Karpas-422 (cell line): ENCODE results near the gene TRPC4AP. TPM values are rescaled to one million over a fixed set of nuclear protein-coding genes. Genes with fewer than 3 reads are reported as not detected.

Experiments used
- DNase-seq: peaks from one replicate; pipeline ENCODE4 v3.0.0-alpha.2; 2015
- H2AFZ ChIP-seq: fragments of 200-600 bp; sonication (generic); 2 replicates; pipeline ENCODE4 v1.6.1; 2014; ENCODE audit warnings: antibody characterized with exemption, low read length, mixed read lengths
- H3K27ac ChIP-seq: fragments of 200-600 bp; sonication (generic); 2 replicates; pipeline ENCODE4 v1.5.1; 2014; ENCODE audit warnings: mild to moderate bottlenecking, low read length, moderate library complexity
- H3K27me3 ChIP-seq: fragments of 200-600 bp; sonication (generic); 2 replicates; pipeline ENCODE4 v1.6.1; 2014; ENCODE audit warnings: low read length, mixed read lengths
- H3K36me3 ChIP-seq: fragments of 200-600 bp; sonication (generic); 2 replicates; pipeline ENCODE4 v1.6.1; 2014; ENCODE audit warnings: low read length, mixed read lengths; ENCODE audit not compliant: insufficient read depth
- H3K4me1 ChIP-seq: fragments of 200-600 bp; sonication (generic); 2 replicates; pipeline ENCODE4 v1.6.1; 2014; ENCODE audit warnings: mild to moderate bottlenecking, low read length, mixed read lengths
- H3K4me2 ChIP-seq: fragments of 200-600 bp; sonication (generic); 2 replicates; pipeline ENCODE4 v1.6.1; 2014; ENCODE audit warnings: low read length, low read depth, mild to moderate bottlenecking; ENCODE audit not compliant: poor library complexity, severe bottlenecking
- H3K4me3 ChIP-seq: fragments of 200-600 bp; sonication (generic); 2 replicates; pipeline ENCODE4 v1.5.1; 2014; ENCODE audit warnings: mild to moderate bottlenecking, antibody characterized with exemption, low read length, mixed read lengths
- H3K79me2 ChIP-seq: fragments of 200-600 bp; sonication (generic); 2 replicates; pipeline ENCODE4 v1.6.1; 2014; ENCODE audit warnings: mild to moderate bottlenecking, low read length, mixed read lengths
- H3K9ac ChIP-seq: fragments of 200-600 bp; sonication (generic); 2 replicates; pipeline ENCODE4 v1.6.0; 2014; ENCODE audit warnings: low read length
- H3K9me2 ChIP-seq: fragments of 200-600 bp; sonication (generic), shearing (Covaris generic); replicated peaks from 2 replicates; pipeline ENCODE4 v1.6.0; 2014; ENCODE audit warnings: mild to moderate bottlenecking, low read length, moderate library complexity; ENCODE audit not compliant: insufficient read depth
- H3K9me3 ChIP-seq: fragments of 300-700, 200-600 bp; sonication (generic); 2 replicates; pipeline ENCODE4 v1.6.1; 2014; ENCODE audit warnings: low read length, mixed read lengths
- H4K20me1 ChIP-seq: fragments of 200-600 bp; sonication (generic); 2 replicates; pipeline ENCODE4 v1.6.1; 2014; ENCODE audit warnings: mild to moderate bottlenecking, antibody characterized with exemption, low read length, low read depth; ENCODE audit not compliant: insufficient read depth
- total RNA-seq: library from RNA; depleted of rRNA; stranded (reverse); fragments of >200 nt; shearing (Covaris generic); gene quantifications from 2 replicates; pipeline ENCODE4 v1.2.3, GENCODE V29; 2014; ENCODE audit warnings: low replicate concordance

Gene TRPC4AP
- total RNA-seq, 1 experiment from 2014 or later, result 30.3 TPM

DNA sequence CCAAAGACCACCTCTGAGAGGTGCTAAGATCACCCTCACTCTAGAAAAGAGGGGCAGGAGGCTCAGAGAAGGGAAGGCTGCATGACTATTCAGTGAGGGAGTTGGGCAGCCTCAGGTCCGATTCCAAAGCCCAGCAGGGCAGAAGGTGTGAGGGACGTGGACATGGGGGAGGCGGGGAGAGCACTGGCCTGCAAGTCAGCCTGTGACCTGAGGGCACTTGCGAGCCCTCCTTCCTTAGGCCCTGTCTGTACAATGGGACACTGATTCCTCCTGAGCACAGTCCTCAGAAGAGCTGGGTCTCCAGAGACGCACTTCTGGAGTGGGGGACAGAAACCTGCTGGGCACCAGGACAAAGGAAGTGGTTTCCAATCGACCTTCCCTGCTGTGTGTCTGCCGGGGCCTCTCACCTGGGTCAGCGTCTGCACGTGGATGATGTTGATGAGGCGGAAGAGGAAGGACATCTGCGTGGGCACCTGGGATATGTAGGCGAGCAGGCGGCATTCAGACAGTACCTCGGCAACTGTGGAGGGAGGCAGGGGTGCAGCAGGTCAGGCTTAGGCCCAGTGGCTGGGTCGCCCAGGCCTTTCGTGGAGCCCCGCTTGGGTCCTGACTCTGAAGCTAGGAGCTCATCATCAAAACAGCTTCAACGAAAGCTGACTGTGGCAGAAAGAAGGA, 88.4 kb downstream of the TRPC4AP start:
- H3K9me3 ChIP-seq, result no peaks in the 10 kb centered on the region
- 0 out of 2 replicates have a peak, but pooled peaks cover 4% of the 10 kb centered on the region for H3K36me3 ChIP-seq
- H4K20me1 ChIP-seq, result no peaks in the 10 kb centered on the region
- H3K4me1 ChIP-seq, result peaks cover 4% of the 10 kb centered on the region; the same call in 1 of the 2 replicates
- DNase-seq, result no peak
- no peak overlapping the region for H2AFZ ChIP-seq
- no peaks in the 10 kb centered on the region for H3K27me3 ChIP-seq
- H3K79me2 ChIP-seq, result no peaks in the 10 kb centered on the region
- no peak overlapping the region for H3K27ac ChIP-seq
- no peaks in the 10 kb centered on the region for H3K9me2 ChIP-seq
- H3K4me2 ChIP-seq, result no peak overlapping the region
- H3K9ac ChIP-seq, result no peak overlapping the region
- H3K4me3 ChIP-seq, result no peak overlapping the region

DNA sequence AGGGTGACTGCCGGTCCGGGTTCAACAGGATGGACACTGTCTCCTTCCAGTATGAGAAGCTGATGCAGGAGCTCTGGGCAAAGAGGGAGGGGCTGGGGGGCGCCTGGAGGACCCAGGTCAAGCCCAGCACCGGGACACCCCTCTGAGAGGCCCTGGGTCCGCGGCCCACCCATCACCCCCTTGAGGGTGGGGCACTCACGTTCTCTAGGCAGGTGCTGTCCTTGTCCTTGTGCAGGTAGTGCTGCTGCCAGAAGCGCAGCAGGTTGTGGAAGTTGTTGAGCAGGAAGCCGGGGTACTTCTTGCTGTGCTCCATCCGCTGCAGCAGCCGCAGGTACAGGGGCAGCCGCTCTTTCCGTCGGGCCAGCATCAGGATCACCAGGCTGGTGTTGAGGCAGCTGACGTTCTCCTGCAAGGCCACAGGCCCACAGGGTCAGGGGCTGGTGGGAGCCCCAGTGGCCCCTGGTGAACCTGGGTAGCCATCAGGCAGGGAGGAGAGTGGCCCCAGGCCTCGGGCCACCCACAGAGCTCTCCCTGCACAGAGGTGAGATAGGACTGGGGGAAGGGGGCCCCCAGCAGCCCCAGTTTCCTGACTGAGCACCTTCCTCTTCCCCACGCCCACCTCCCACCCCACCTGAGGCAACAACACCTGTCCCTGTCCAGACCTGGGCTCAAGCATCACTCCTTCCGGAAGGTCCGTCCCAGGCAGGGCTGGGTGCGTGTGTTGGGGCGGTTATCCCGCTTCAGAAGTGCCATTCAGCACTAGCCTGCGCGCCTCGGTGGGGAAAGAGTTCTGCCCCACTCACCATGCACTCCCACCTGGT, 89.2 kb downstream of the TRPC4AP start:
- H3K4me1 ChIP-seq, result peaks cover 4% of the 10 kb centered on the region; the same call in 1 of the 2 replicates
- H3K9me3 ChIP-seq, result no peaks in the 10 kb centered on the region
- no peak for DNase-seq
- H3K9ac ChIP-seq, result no peak overlapping the region
- no peaks in the 10 kb centered on the region for H3K9me2 ChIP-seq
- no peaks in the 10 kb centered on the region for H4K20me1 ChIP-seq
- no peak overlapping the region for H3K27ac ChIP-seq
- no peaks in the 10 kb centered on the region for H3K79me2 ChIP-seq
- H2AFZ ChIP-seq, result no peak overlapping the region
- H3K4me2 ChIP-seq, result no peak overlapping the region
- H3K4me3 ChIP-seq, result no peak overlapping the region
- H3K27me3 ChIP-seq, result no peaks in the 10 kb centered on the region
- H3K36me3 ChIP-seq, result 0 out of 2 replicates have a peak, but pooled peaks cover 4% of the 10 kb centered on the region

DNA sequence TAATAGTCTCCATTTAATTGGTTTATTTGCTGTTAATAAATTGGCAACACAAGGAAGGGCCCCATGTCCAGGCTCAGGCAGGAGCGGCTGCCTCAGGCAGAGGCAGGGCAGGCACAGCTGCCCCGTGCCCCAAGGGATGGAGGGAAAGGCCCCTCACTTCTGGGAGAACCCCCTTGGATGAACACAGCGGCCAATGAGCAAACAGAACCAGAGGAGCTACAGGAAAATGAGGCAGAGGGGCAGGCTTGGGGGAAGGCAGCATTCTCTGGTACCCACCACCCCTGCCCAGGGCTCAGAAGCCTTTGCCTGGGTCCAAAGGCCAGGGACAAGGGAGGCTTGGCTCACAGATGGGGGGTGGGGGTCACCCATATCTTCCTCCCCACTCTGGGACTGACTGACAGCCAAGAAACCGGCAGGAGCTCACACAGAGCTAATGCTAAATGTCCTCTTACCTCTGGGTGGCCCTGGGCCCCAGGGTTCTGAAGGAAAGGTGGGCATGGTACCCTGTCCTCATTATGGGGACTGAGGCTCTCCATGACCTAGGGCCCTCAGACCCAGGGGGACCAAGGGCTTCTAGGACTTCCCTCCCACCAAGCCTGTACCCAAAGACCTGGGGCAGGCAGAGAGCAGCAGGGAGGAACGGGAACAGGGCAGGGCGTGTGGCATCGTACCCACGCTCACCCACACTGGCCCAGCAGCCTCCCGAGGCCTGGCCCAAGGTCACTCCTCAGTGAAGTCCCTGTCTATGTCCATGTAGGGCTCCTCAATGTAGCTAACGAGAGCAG, 90.0 kb downstream of the TRPC4AP start:
- 0 out of 2 replicates have a peak, but pooled peaks cover 4% of the 10 kb centered on the region for H3K36me3 ChIP-seq
- H3K4me2 ChIP-seq, result no peak overlapping the region
- H3K4me1 ChIP-seq, result peaks cover 4% of the 10 kb centered on the region; the same call in 1 of the 2 replicates
- no peaks in the 10 kb centered on the region for H3K79me2 ChIP-seq
- H3K9me2 ChIP-seq, result no peaks in the 10 kb centered on the region
- H3K9me3 ChIP-seq, result no peaks in the 10 kb centered on the region
- H3K9ac ChIP-seq, result no peak overlapping the region
- no peak overlapping the region for H3K27ac ChIP-seq
- DNase-seq, result no peak
- no peak overlapping the region for H2AFZ ChIP-seq
- H3K27me3 ChIP-seq, result no peaks in the 10 kb centered on the region
- no peak overlapping the region for H3K4me3 ChIP-seq
- H4K20me1 ChIP-seq, result no peaks in the 10 kb centered on the region

DNA sequence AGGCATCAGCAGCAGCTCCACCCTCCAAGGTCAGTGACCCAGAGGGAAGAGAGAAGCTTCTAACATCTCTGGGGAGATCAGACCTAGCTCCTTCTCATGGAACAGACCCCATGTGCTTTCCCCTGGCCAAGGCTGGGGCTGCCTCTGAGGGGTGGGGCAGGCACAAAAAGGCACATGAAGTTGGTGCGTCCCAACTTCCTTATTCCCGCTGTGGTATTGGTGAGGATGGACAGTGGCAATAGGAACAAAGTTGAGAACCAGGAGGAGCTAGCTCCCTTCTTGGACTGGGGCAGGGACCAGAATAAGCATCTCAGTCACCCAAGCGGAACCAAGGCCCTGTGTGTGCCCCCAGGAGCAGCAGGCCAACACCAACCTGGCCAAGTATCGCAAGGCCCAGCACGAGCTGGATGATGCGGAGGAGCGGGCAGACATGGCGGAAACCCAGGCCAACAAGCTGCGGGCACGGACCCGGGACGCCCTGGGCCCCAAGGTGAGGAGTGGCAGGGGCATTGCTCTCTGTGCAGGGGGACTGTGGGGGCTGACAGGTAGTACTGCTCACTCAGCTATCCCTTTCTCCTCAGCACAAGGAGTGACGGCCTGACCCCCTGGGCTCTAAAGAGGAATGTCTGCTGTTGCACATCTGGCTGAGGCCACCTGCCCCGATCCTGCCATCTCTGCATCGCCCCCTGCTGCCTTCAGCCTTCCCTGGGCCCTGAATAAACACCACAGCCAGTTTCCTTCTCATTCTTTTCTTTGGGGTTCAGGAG, 90.8 kb downstream of the TRPC4AP start:
- Histone ChIP-seq H4K20me1 (no peaks in the 10 kb centered on the region), H3K27ac (no peak overlapping the region), H3K79me2 (no peaks in the 10 kb centered on the region), H3K4me2 (no peak overlapping the region), H3K27me3 (no peaks in the 10 kb centered on the region), H3K36me3 (0 out of 2 replicates have a peak, but pooled peaks cover 4% of the 10 kb centered on the region), H3K9ac (no peak overlapping the region), H2AFZ (no peak overlapping the region), H3K4me3 (no peak overlapping the region), H3K4me1 (peaks cover 4% of the 10 kb centered on the region; the same call in 1 of the 2 replicates), H3K9me3 (no peaks in the 10 kb centered on the region), H3K9me2 (no peaks in the 10 kb centered on the region)
- peak; percentile 59 for DNase-seq

DNA sequence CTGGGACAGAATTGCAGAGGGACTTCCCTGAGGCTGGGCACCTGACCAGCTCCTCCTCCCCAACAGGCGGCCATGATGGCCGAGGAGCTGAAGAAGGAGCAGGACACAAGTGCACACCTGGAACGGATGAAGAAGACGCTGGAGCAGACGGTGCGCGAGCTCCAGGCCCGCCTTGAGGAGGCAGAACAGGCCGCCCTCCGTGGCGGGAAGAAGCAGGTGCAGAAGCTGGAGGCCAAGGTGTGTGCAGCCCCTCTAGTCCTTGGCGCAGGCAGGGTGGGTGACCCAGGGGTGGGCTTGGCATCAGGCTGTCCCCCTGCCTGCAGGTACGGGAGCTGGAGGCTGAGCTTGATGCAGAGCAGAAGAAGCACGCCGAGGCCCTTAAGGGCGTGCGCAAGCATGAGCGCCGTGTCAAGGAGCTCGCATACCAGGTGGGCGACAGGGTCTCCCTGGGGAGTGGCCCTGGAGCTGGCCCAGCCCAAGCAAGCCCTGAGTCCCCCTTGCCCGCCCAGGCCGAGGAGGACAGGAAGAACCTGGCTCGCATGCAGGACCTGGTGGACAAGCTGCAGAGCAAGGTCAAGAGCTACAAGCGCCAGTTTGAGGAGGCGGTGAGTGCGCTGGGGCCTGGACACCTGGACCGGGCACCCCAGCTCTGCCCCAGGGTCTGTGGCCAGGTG, 91.5 kb downstream of the TRPC4AP start:
- H3K4me2 ChIP-seq, result no peak overlapping the region
- H3K4me3 ChIP-seq, result no peak overlapping the region
- H4K20me1 ChIP-seq, result no peaks in the 10 kb centered on the region
- no peaks in the 10 kb centered on the region for H3K36me3 ChIP-seq
- H3K27me3 ChIP-seq, result no peaks in the 10 kb centered on the region
- H3K27ac ChIP-seq, result no peak overlapping the region
- peaks cover 4% of the 10 kb centered on the region; the same call in 1 of the 2 replicates for H3K4me1 ChIP-seq
- H2AFZ ChIP-seq, result no peak overlapping the region
- no peaks in the 10 kb centered on the region for H3K9me3 ChIP-seq
- no peaks in the 10 kb centered on the region for H3K9me2 ChIP-seq
- H3K9ac ChIP-seq, result no peak overlapping the region
- DNase-seq, result no peak
- no peaks in the 10 kb centered on the region for H3K79me2 ChIP-seq

DNA sequence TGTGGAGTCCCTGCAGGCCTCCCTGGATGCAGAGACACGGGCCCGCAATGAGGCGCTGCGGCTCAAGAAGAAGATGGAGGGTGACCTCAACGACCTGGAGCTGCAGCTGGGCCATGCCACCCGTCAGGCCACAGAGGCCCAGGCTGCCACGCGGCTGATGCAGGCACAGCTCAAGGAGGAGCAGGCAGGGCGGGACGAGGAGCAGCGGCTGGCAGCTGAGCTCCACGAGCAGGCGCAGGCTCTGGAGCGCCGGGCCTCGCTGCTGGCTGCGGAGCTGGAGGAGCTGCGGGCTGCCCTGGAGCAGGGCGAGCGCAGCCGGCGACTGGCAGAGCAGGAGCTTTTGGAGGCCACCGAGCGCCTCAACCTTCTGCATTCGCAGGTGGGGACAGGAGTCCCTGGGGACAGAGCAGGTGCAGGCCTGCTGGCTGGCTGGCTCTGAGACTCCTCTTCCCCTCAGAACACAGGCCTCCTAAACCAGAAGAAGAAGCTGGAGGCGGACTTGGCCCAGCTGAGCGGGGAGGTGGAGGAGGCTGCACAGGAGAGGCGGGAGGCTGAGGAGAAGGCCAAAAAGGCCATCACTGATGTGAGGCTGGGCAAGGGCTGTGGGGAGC, 92.2 kb downstream of the TRPC4AP start:
- no peaks in the 10 kb centered on the region for H3K79me2 ChIP-seq
- DNase-seq, result peak; percentile 53
- no peak overlapping the region for H2AFZ ChIP-seq
- no peaks in the 10 kb centered on the region for H3K9me3 ChIP-seq
- no peak overlapping the region for H3K27ac ChIP-seq
- H4K20me1 ChIP-seq, result no peaks in the 10 kb centered on the region
- no peaks in the 10 kb centered on the region for H3K27me3 ChIP-seq
- no peaks in the 10 kb centered on the region for H3K36me3 ChIP-seq
- H3K4me1 ChIP-seq, result peaks cover 4% of the 10 kb centered on the region; the same call in 1 of the 2 replicates
- H3K9me2 ChIP-seq, result no peaks in the 10 kb centered on the region
- no peak overlapping the region for H3K4me2 ChIP-seq
- no peak overlapping the region for H3K4me3 ChIP-seq
- no peak overlapping the region for H3K9ac ChIP-seq

DNA sequence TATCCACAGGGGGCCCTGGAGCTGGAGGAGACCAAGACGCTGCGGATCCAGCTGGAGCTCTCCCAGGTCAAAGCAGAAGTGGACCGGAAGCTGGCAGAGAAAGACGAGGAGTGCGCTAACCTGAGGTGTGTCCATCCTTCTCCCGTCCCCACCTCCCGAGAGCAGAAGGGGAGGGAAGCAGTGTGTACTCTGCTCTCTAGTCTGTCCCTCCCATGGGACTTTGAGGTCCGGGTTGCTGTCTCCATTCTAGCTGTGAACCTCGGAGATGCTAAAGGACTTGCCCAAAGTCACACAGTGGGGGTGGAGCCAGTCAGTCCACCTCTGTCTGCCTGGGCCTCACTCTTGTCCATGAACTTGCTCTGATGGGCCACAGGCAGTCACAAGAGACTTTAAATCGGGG, 92.8 kb downstream of the TRPC4AP start:
- H3K27ac ChIP-seq, result no peak overlapping the region
- no peak overlapping the region for H2AFZ ChIP-seq
- no peak overlapping the region for H3K9ac ChIP-seq
- H3K79me2 ChIP-seq, result no peaks in the 10 kb centered on the region
- H3K4me3 ChIP-seq, result no peak overlapping the region
- H3K9me3 ChIP-seq, result no peaks in the 10 kb centered on the region
- no peaks in the 10 kb centered on the region for H3K9me2 ChIP-seq
- no peak overlapping the region for H3K4me2 ChIP-seq
- H3K36me3 ChIP-seq, result no peaks in the 10 kb centered on the region
- H3K27me3 ChIP-seq, result no peaks in the 10 kb centered on the region
- no peaks in the 10 kb centered on the region for H4K20me1 ChIP-seq
- no peak for DNase-seq
- H3K4me1 ChIP-seq, result peaks cover 4% of the 10 kb centered on the region; the same call in 1 of the 2 replicates
